ENCODE data around the gene PAGE4.

DNA sequence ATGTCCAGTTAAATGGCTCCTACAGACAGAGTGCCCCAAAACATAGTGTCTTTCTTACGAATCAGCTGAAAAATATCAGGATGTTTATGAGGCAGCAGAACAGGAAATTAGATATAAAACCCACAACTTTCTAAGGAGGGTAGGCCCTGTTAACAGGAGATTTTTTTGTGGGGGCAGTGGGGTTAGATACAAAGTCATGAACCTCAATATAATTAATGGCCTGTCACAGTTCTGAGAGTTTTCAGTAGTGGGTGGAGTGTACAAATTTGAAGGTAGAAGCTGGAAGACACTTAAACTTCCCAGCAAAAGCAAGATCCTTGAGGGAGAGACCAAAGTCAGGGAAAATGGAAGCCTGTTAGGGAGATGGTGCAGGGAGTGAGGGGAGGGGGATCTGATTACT is 17.4 kb downstream of the PAGE4 start:
- TF ChIP-seq, protein P1, sequence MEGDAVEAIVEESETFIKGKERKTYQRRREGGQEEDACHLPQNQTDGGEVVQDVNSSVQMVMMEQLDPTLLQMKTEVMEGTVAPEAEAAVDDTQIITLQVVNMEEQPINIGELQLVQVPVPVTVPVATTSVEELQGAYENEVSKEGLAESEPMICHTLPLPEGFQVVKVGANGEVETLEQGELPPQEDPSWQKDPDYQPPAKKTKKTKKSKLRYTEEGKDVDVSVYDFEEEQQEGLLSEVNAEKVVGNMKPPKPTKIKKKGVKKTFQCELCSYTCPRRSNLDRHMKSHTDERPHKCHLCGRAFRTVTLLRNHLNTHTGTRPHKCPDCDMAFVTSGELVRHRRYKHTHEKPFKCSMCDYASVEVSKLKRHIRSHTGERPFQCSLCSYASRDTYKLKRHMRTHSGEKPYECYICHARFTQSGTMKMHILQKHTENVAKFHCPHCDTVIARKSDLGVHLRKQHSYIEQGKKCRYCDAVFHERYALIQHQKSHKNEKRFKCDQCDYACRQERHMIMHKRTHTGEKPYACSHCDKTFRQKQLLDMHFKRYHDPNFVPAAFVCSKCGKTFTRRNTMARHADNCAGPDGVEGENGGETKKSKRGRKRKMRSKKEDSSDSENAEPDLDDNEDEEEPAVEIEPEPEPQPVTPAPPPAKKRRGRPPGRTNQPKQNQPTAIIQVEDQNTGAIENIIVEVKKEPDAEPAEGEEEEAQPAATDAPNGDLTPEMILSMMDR (IDR thresholded peaks at IDR 0.05): no peak
- no peak for TF ChIP-seq POLR2A (IDR thresholded peaks at IDR 0.05)
